C4-2B (cell line): Measurements from ENCODE around the gene TM4SF18.

Experiments used
- ZFX ChIP-seq: fragments of 450-650 bp; IDR thresholded peaks from 2 replicates; pipeline ENCODE4 v1.6.1; 2017
- TF ChIP-seq, protein P1 (sequence below): fragments of 450-650 bp; conservative IDR thresholded peaks from 2 replicates; pipeline ENCODE4 v1.5.1; 2017; ENCODE audit warnings: mild to moderate bottlenecking

DNA sequence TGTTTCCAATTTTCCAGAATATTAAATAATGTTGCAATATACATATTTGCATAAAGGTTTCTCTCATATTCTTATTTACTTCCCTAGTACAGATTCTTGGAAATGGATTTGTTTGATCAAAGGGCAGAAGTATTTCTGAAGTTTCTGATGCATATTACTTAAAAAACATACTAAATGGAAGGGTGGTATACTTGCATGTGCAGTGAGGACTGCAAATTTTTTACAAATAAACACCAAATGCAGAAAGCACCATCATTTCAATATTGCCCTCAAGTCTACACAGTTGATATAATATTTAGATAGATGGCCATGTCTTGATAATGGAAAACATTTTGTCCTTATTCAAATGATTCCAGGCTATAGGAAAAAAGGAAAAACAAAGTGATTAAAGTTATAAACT lies 12.3 kb downstream of the TM4SF18 start:
- TF ChIP-seq, protein P1, sequence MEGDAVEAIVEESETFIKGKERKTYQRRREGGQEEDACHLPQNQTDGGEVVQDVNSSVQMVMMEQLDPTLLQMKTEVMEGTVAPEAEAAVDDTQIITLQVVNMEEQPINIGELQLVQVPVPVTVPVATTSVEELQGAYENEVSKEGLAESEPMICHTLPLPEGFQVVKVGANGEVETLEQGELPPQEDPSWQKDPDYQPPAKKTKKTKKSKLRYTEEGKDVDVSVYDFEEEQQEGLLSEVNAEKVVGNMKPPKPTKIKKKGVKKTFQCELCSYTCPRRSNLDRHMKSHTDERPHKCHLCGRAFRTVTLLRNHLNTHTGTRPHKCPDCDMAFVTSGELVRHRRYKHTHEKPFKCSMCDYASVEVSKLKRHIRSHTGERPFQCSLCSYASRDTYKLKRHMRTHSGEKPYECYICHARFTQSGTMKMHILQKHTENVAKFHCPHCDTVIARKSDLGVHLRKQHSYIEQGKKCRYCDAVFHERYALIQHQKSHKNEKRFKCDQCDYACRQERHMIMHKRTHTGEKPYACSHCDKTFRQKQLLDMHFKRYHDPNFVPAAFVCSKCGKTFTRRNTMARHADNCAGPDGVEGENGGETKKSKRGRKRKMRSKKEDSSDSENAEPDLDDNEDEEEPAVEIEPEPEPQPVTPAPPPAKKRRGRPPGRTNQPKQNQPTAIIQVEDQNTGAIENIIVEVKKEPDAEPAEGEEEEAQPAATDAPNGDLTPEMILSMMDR = no peak
- no peak for TF ChIP-seq ZFX
